Loucy (cell line): Measurements from ENCODE around the gene PIK3CG.

Experiments used
- H2AFZ ChIP-seq: fragments of 200-600 bp; sonication (generic); 2 replicates; pipeline ENCODE4 v1.6.0; 2016; ENCODE audit warnings: antibody characterized with exemption, mild to moderate bottlenecking, low read length, moderate library complexity
- H3F3A ChIP-seq: fragments of 200-600 bp; 2 replicates; pipeline ENCODE4 v1.6.0; 2016; ENCODE audit warnings: antibody characterized with exemption, low read depth, mild to moderate bottlenecking
- H3K27me3 ChIP-seq: fragments of 200-600 bp; sonication (generic); 2 replicates; pipeline ENCODE4 v1.6.1; 2014; ENCODE audit warnings: low read length, mild to moderate bottlenecking; ENCODE audit not compliant: insufficient read depth, poor library complexity, severe bottlenecking
- H3K36me3 ChIP-seq: fragments of 200-600 bp; sonication (generic); 2 replicates; pipeline ENCODE4 v1.6.1; 2016; ENCODE audit warnings: low read length; ENCODE audit not compliant: insufficient read depth
- H3K4me1 ChIP-seq: fragments of 200-600 bp; sonication (generic); 2 replicates; pipeline ENCODE4 v1.5.1; 2014; ENCODE audit warnings: low read length, mild to moderate bottlenecking; ENCODE audit not compliant: insufficient read depth, poor library complexity, severe bottlenecking
- H3K4me2 ChIP-seq: fragments of 200-600 bp; sonication (generic); 2 replicates; pipeline ENCODE4 v1.6.0; 2014; ENCODE audit warnings: antibody characterized with exemption, low read length, low read depth, mild to moderate bottlenecking; ENCODE audit not compliant: poor library complexity, severe bottlenecking
- H3K4me3 ChIP-seq: fragments of 200-600 bp; sonication (generic); 2 replicates; pipeline ENCODE4 v1.5.1; 2014; ENCODE audit warnings: low read length, mild to moderate bottlenecking, mixed read lengths; ENCODE audit not compliant: poor library complexity, severe bottlenecking
- H3K79me2 ChIP-seq: fragments of 200-600 bp; sonication (generic); 2 replicates; pipeline ENCODE4 v1.6.1; 2014; ENCODE audit warnings: low read length; ENCODE audit not compliant: insufficient read depth
- H3K9ac ChIP-seq: fragments of 200-600 bp; sonication (generic); 2 replicates; pipeline ENCODE4 v1.6.0; 2014; ENCODE audit warnings: mild to moderate bottlenecking, low read depth, low read length, moderate library complexity; ENCODE audit not compliant: poor library complexity, severe bottlenecking
- H3K9me2 ChIP-seq: fragments of 200-600 bp; sonication (generic); replicated peaks from 2 replicates; pipeline ENCODE4 v1.6.1; 2016; ENCODE audit warnings: low read depth, low read length, mixed read lengths
- H3K9me3 ChIP-seq: fragments of 200-600 bp; sonication (generic); 2 replicates; pipeline ENCODE4 v1.6.1; 2014; ENCODE audit warnings: mild to moderate bottlenecking, antibody characterized with exemption, low read length, low read depth; ENCODE audit not compliant: insufficient read depth
- H4K20me1 ChIP-seq: fragments of 200-600 bp; sonication (generic); 2 replicates; pipeline ENCODE4 v1.6.0; 2014; ENCODE audit warnings: antibody characterized with exemption, low read length, mild to moderate bottlenecking; ENCODE audit not compliant: insufficient read depth, poor library complexity, severe bottlenecking
- EZH2phosphoT487 ChIP-seq: fragments of 200-600 bp; IDR thresholded peaks from 2 replicates; pipeline ENCODE4 v1.6.1; 2018; ENCODE audit warnings: antibody characterized with exemption, mild to moderate bottlenecking, moderate library complexity, borderline replicate concordance
- TF ChIP-seq, protein P1 (sequence below): fragments of 200-600 bp; sonication (generic); conservative IDR thresholded peaks from 2 replicates; pipeline ENCODE4 v1.5.1; 2014; ENCODE audit warnings: mild to moderate bottlenecking, antibody characterized with exemption, low read length

The PIK3CG gene

DNA sequence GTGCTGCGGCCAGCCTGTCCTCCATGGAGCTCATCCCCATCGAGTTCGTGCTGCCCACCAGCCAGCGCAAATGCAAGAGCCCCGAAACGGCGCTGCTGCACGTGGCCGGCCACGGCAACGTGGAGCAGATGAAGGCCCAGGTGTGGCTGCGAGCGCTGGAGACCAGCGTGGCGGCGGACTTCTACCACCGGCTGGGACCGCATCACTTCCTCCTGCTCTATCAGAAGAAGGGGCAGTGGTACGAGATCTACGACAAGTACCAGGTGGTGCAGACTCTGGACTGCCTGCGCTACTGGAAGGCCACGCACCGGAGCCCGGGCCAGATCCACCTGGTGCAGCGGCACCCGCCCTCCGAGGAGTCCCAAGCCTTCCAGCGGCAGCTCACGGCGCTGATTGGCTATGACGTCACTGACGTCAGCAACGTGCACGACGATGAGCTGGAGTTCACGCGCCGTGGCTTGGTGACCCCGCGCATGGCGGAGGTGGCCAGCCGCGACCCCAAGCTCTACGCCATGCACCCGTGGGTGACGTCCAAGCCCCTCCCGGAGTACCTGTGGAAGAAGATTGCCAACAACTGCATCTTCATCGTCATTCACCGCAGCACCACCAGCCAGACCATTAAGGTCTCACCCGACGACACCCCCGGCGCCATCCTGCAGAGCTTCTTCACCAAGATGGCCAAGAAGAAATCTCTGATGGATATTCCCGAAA, 2.7 kb downstream of the PIK3CG start:
- Histone ChIP-seq H2AFZ (no peak overlapping the region), H3K79me2 (peaks cover 82% of the 10 kb centered on the region)

DNA sequence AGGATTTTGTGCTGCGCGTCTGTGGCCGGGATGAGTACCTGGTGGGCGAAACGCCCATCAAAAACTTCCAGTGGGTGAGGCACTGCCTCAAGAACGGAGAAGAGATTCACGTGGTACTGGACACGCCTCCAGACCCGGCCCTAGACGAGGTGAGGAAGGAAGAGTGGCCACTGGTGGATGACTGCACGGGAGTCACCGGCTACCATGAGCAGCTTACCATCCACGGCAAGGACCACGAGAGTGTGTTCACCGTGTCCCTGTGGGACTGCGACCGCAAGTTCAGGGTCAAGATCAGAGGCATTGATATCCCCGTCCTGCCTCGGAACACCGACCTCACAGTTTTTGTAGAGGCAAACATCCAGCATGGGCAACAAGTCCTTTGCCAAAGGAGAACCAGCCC, 3.3 kb downstream of the PIK3CG start:
- H3K79me2 ChIP-seq: peaks cover 87% of the 10 kb centered on the region
- H3K9me3 ChIP-seq: no peaks in the 10 kb centered on the region
- no peak for TF ChIP-seq EZH2phosphoT487
- TF ChIP-seq, protein P1, sequence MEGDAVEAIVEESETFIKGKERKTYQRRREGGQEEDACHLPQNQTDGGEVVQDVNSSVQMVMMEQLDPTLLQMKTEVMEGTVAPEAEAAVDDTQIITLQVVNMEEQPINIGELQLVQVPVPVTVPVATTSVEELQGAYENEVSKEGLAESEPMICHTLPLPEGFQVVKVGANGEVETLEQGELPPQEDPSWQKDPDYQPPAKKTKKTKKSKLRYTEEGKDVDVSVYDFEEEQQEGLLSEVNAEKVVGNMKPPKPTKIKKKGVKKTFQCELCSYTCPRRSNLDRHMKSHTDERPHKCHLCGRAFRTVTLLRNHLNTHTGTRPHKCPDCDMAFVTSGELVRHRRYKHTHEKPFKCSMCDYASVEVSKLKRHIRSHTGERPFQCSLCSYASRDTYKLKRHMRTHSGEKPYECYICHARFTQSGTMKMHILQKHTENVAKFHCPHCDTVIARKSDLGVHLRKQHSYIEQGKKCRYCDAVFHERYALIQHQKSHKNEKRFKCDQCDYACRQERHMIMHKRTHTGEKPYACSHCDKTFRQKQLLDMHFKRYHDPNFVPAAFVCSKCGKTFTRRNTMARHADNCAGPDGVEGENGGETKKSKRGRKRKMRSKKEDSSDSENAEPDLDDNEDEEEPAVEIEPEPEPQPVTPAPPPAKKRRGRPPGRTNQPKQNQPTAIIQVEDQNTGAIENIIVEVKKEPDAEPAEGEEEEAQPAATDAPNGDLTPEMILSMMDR: no peak
- H3K36me3 ChIP-seq: peaks cover 22% of the 10 kb centered on the region; the same call in 1 of the 2 replicates
- H3F3A ChIP-seq: no peaks in the 10 kb centered on the region
- peak overlapping the region; percentile 89 for H3K4me2 ChIP-seq
- peaks cover 39% of the 10 kb centered on the region for H4K20me1 ChIP-seq
- H3K4me3 ChIP-seq: peak overlapping the region; percentile 73
- no peaks in the 10 kb centered on the region for H3K27me3 ChIP-seq
- no peak overlapping the region for H2AFZ ChIP-seq
- H3K9ac ChIP-seq: no peak overlapping the region
- peaks cover 75% of the 10 kb centered on the region for H3K4me1 ChIP-seq
- no peaks in the 10 kb centered on the region for H3K9me2 ChIP-seq

More for the DNA sequence above, 2.7 kb downstream of the PIK3CG start:
- Histone ChIP-seq H4K20me1 (peaks cover 34% of the 10 kb centered on the region), H3K4me1 (peaks cover 75% of the 10 kb centered on the region), H3K9me3 (no peaks in the 10 kb centered on the region), H3K9ac (no peak overlapping the region), H3K4me2 (peak overlapping the region; percentile 89), H3K36me3 (peaks cover 17% of the 10 kb centered on the region; the same call in 1 of the 2 replicates), H3K4me3 (peak overlapping the region; percentile 89), H3K27me3 (no peaks in the 10 kb centered on the region), H3F3A (no peaks in the 10 kb centered on the region), H3K9me2 (no peaks in the 10 kb centered on the region)
- TF ChIP-seq EZH2phosphoT487: no peak
- TF ChIP-seq, protein P1: no peak

DNA sequence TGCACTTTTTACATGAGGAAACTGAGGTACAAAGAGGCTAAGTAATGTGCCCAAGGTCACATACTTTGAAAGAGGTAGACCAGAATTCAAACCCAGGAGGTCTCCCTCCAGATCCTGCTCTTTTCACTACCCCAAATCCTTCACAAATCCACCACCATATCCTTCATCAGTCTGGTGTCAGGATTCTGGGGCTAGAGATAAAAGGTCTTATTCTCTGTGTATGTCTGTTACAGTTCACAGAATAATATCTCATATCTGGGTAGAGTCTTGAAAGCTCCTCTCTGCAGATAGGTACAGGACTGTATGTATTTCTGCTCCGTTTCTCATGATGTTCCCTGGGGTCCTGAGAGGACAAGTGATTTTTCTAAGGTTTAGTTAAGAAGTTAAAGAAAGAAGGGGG, 4.9 kb downstream of the PIK3CG start:
- peak overlapping the region; percentile 89 for H3K4me2 ChIP-seq
- H3K9me3 ChIP-seq: no peaks in the 10 kb centered on the region
- TF ChIP-seq EZH2phosphoT487: no peak
- TF ChIP-seq, protein P1: no peak
- H3K9me2 ChIP-seq: no peaks in the 10 kb centered on the region
- H4K20me1 ChIP-seq: peaks cover 42% of the 10 kb centered on the region
- no peak overlapping the region for H2AFZ ChIP-seq
- H3K9ac ChIP-seq: peak overlapping the region; percentile 65
- no peaks in the 10 kb centered on the region for H3K27me3 ChIP-seq
- H3K79me2 ChIP-seq: peaks cover 96% of the 10 kb centered on the region
- H3F3A ChIP-seq: no peaks in the 10 kb centered on the region
- H3K36me3 ChIP-seq: peaks cover 36% of the 10 kb centered on the region
- H3K4me3 ChIP-seq: peak overlapping the region; percentile 73
- peaks cover 72% of the 10 kb centered on the region for H3K4me1 ChIP-seq
